Keratinocyte (primary cell): ENCODE results near the gene TP53I13. TPM values are rescaled to one million over a fixed set of nuclear protein-coding genes. Genes with fewer than 3 reads are reported as not detected.

ENCODE experiments used
- DNase-seq: peaks from one replicate; pipeline ENCODE4 v3.0.0-alpha.2; 2011; ENCODE audit warnings: low read depth, missing footprints, low spot score
- FAIRE-seq: peaks from 2 replicates; lab custom pipeline; 2011; peaks lifted over from hg19 to GRCh38; lab: Jason Lieb, UNC
- H2AFZ ChIP-seq: 2 replicates; pipeline ENCODE4 v1.6.0; 2012; ENCODE audit warnings: low read length, control low read depth, inconsistent platforms; ENCODE audit not compliant: control insufficient read depth
- H3K27ac ChIP-seq: 2 replicates; pipeline ENCODE4 v1.5.1; 2011; ENCODE audit warnings: low read length; ENCODE audit not compliant: control insufficient read depth, insufficient read depth
- H3K27me3 ChIP-seq: 3 replicates; pipeline ENCODE4 v1.6.0; 2011; ENCODE audit warnings: low read length; ENCODE audit not compliant: control insufficient read depth, insufficient read depth; ENCODE audit errors: extremely low read depth
- H3K36me3 ChIP-seq, 2 experiments: 2 replicates in 1 of 2; 3 replicates in 1 of 2; pipeline ENCODE4 v1.5.1; 2011; ENCODE audit warnings: low read length in 2 of 2, mild to moderate bottlenecking in 1 of 2; ENCODE audit not compliant: control insufficient read depth in 2 of 2, insufficient read depth in 2 of 2; ENCODE audit errors: extremely low read depth in 1 of 2
- H3K4me1 ChIP-seq: 3 replicates; pipeline ENCODE4 v1.5.1; 2011; ENCODE audit warnings: low read length; ENCODE audit not compliant: control insufficient read depth, insufficient read depth; ENCODE audit errors: extremely low read depth
- H3K4me2 ChIP-seq: 3 replicates; pipeline ENCODE4 v1.6.0; 2011; ENCODE audit warnings: low read depth, low read length; ENCODE audit not compliant: control insufficient read depth, insufficient read depth; ENCODE audit errors: extremely low read depth
- H3K4me3 ChIP-seq, 3 experiments: fragments of 200-600 bp in 1 of 3; sonication (generic) in 1 of 3; 2 replicates in 2 of 3; 3 replicates in 1 of 3; pipeline ENCODE4 v1.5.1; 2011 to 2016; ENCODE audit warnings: low read length in 3 of 3, mild to moderate bottlenecking in 3 of 3, control low read depth in 2 of 3, inconsistent platforms in 1 of 3, low read depth in 1 of 3, mixed read lengths in 1 of 3, mixed run types in 1 of 3, moderate library complexity in 1 of 3; ENCODE audit not compliant: control insufficient read depth in 2 of 3, insufficient read depth in 2 of 3; ENCODE audit errors: extremely low read depth in 1 of 3
- H3K79me2 ChIP-seq: 2 replicates; pipeline ENCODE4 v1.6.0; 2012; ENCODE audit warnings: low read length; ENCODE audit not compliant: control insufficient read depth, insufficient read depth
- H3K9ac ChIP-seq: 3 replicates; pipeline ENCODE4 v1.6.0; 2011; ENCODE audit warnings: low read length; ENCODE audit not compliant: control insufficient read depth, insufficient read depth; ENCODE audit errors: extremely low read depth
- H3K9me1 ChIP-seq: 3 replicates; pipeline ENCODE4 v1.6.0; 2011; ENCODE audit warnings: low read length; ENCODE audit not compliant: control insufficient read depth, insufficient read depth; ENCODE audit errors: extremely low read depth
- H3K9me3 ChIP-seq: 2 replicates; pipeline ENCODE4 v1.5.1; 2012; ENCODE audit warnings: low read depth, low read length; ENCODE audit not compliant: control insufficient read depth
- H4K20me1 ChIP-seq: 3 replicates; pipeline ENCODE4 v1.6.0; 2011; ENCODE audit warnings: low read length; ENCODE audit not compliant: control insufficient read depth, insufficient read depth; ENCODE audit errors: extremely low read depth
- EZH2 ChIP-seq: IDR thresholded peaks from one replicate; pipeline ENCODE4 v1.6.1; 2012; ENCODE audit warnings: inconsistent platforms, mild to moderate bottlenecking, low read length, moderate library complexity
- dilution Hi-C: fragments of 300-500 bp; cut with MboI; formaldehyde crosslinking; loops from one replicate; pipeline ENCODE4 v1.7.0; 2020; ENCODE audit warnings: low sequenced_read_pairs; ENCODE audit not compliant: extremely low pct_ligation_motif_present
- polyA plus RNA-seq, 5 experiments: library from polyadenylated mRNA; depleted of rRNA in 3 of 5; stranded (reverse) in 3 of 5; stranded (forward) in 1 of 5; unstranded in 1 of 5; fragments of >200 nt; gene quantifications; 1 replicate in 1 of 5; 2 replicates in 3 of 5; 3 replicates in 1 of 5; pipeline versions ENCODE4 v1.2.1 to v1.2.3, GENCODE V29; 2011 to 2012; ENCODE audit warnings: missing spikeins in 2 of 5, low read depth in 1 of 5, low replicate concordance in 1 of 5
- TF ChIP-seq, protein P1 (sequence below), 3 experiments: IDR thresholded peaks in 1 of 3; conservative IDR thresholded peaks in 1 of 3; optimal IDR thresholded peaks in 1 of 3; 2 replicates in 2 of 3; 3 replicates in 1 of 3; pipeline versions ENCODE3 to v1.5.1; 2011; ENCODE audit warnings: low read length in 3 of 3, mild to moderate bottlenecking in 3 of 3, moderate library complexity in 2 of 3, control low read depth in 1 of 3, inconsistent platforms in 1 of 3; ENCODE audit not compliant: insufficient read depth in 2 of 3; ENCODE audit errors: extremely low read depth in 1 of 3

The TP53I13 gene
- polyA plus RNA-seq, 1 donor (not counting 4 experiments of a cell fraction or from before 2014, with no cell fraction given), result 11.9 TPM

- no peaks in the 10 kb centered on the region for H3K9me3 ChIP-seq
- H4K20me1 ChIP-seq, result no peaks in the 10 kb centered on the region
- no peak overlapping the region for H3K9ac ChIP-seq
- no peak overlapping the region for H3K4me2 ChIP-seq
- no peak for TF ChIP-seq EZH2
- TF ChIP-seq, protein P1, sequence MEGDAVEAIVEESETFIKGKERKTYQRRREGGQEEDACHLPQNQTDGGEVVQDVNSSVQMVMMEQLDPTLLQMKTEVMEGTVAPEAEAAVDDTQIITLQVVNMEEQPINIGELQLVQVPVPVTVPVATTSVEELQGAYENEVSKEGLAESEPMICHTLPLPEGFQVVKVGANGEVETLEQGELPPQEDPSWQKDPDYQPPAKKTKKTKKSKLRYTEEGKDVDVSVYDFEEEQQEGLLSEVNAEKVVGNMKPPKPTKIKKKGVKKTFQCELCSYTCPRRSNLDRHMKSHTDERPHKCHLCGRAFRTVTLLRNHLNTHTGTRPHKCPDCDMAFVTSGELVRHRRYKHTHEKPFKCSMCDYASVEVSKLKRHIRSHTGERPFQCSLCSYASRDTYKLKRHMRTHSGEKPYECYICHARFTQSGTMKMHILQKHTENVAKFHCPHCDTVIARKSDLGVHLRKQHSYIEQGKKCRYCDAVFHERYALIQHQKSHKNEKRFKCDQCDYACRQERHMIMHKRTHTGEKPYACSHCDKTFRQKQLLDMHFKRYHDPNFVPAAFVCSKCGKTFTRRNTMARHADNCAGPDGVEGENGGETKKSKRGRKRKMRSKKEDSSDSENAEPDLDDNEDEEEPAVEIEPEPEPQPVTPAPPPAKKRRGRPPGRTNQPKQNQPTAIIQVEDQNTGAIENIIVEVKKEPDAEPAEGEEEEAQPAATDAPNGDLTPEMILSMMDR (optimal IDR thresholded peaks at IDR 0.05 in 1 of 3, IDR thresholded peaks at IDR 0.05 in 1 of 3, conservative IDR thresholded peaks at IDR 0.05 in 1 of 3; ENCODE audit: extremely low read depth in 1 of 3, insufficient read depth in 2 of 3, low read length in 3 of 3), result no peak
- H2AFZ ChIP-seq, result no peak overlapping the region
- no peaks in the 10 kb centered on the region for H3K9me1 ChIP-seq
- H3K27me3 ChIP-seq, result no peaks in the 10 kb centered on the region
- FAIRE-seq (no peak), DNase-seq (no peak)
- dilution Hi-C loops, result no loop called here
- H3K27ac ChIP-seq, result no peak overlapping the region
- no peak overlapping the region for H3K4me3 ChIP-seq
- H3K36me3 ChIP-seq, result no peaks in the 10 kb centered on the region
- H3K79me2 ChIP-seq, result no peaks in the 10 kb centered on the region
- no peaks in the 10 kb centered on the region for H3K4me1 ChIP-seq
Observed at GRCh38 chr17:29555840-29556239, 12.7 kb upstream of the TP53I13 start.

DNA sequence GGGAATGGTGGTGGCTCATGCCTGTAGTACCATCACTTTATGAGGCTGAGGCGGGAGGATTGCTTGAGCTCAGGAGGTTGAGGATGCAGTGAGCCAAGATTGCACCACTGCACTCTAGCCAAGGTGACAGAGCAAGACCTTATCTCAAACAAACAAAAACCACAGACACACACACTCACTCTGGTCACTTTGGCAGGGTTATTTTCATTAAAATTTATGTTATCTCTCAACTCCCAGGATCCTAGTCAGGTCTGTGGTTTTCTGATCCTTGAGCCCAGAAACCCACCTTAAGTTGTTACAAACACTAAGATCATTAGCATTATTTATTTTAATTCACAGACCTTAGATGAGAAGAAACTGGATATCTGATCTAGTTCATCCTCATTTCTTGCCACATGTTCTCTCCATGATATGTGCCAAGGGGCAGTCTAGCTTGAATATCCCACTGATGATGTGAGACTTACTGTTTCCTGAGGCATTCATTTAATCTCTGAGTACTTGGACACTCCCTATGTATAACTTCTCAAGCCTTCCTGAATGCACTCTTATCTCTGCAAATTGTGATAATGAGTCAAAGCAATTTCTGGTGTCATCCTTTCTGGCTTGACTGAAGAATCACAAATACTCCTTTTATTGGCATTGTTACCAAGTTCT is 11.3 kb upstream of the TP53I13 start:
- H3K4me2 ChIP-seq, result no peak overlapping the region
- H2AFZ ChIP-seq, result no peak overlapping the region
- dilution Hi-C loops, result no loop called here
- FAIRE-seq (no peak), DNase-seq (no peak)
- H3K9me3 ChIP-seq, result no peaks in the 10 kb centered on the region
- no peak overlapping the region for H3K27ac ChIP-seq
- H3K79me2 ChIP-seq, result no peaks in the 10 kb centered on the region
- no peaks in the 10 kb centered on the region for H3K9me1 ChIP-seq
- H3K4me1 ChIP-seq, result no peaks in the 10 kb centered on the region
- H4K20me1 ChIP-seq, result no peaks in the 10 kb centered on the region
- H3K27me3 ChIP-seq, result no peaks in the 10 kb centered on the region
- no peak overlapping the region for H3K9ac ChIP-seq
- H3K36me3 ChIP-seq, result peaks cover 0 to 1% of the 10 kb centered on the region in 2 experiments
- H3K4me3 ChIP-seq, result no peak overlapping the region
- TF ChIP-seq, protein P1 (optimal IDR thresholded peaks at IDR 0.05 in 1 of 3, IDR thresholded peaks at IDR 0.05 in 1 of 3, conservative IDR thresholded peaks at IDR 0.05 in 1 of 3; ENCODE audit: extremely low read depth in 1 of 3, insufficient read depth in 2 of 3, low read length in 3 of 3), result no peak
